IPS DF 4.7 (cell line): ENCODE measurements around the gene MCAM.

Experiments
- DNase-seq: peaks from one replicate; pipeline ENCODE4 v3.0.0-alpha.2; 2013; ENCODE audit warnings: low spot score; ENCODE audit errors: extremely low read depth

MCAM gene

GRCh38 chr11:119330237-119330636 is 13.3 kb upstream of the MCAM start:
- no peak for DNase-seq

GRCh38 chr11:119329320-119329719 is 12.4 kb upstream of the MCAM start:
- DNase-seq, result no peak

GRCh38 chr11:119324189-119324588 is 7.3 kb upstream of the MCAM start:
- DNase-seq, result no peak

- DNase-seq, result no peak
Observed at GRCh38 chr11:119323532-119324033, 6.7 kb upstream of the MCAM start.

- no peak for DNase-seq
Observed at GRCh38 chr11:119322921-119323531, 6.1 kb upstream of the MCAM start.

GRCh38 chr11:119322360-119322739 is 5.4 kb upstream of the MCAM start:
- DNase-seq, result no peak

GRCh38 chr11:119320776-119321524 is 4.0 kb upstream of the MCAM start:
- no peak for DNase-seq

- no peak for DNase-seq
Observed at GRCh38 chr11:119320240-119320775, 3.4 kb upstream of the MCAM start.

GRCh38 chr11:119319700-119320239 is 2.8 kb upstream of the MCAM start:
- no peak for DNase-seq

- no peak for DNase-seq
Observed at GRCh38 chr11:119319136-119319699, 2.3 kb upstream of the MCAM start.

- no peak for DNase-seq
Observed at GRCh38 chr11:119318240-119319135, 1.6 kb upstream of the MCAM start.

- DNase-seq, result no peak
Observed at GRCh38 chr11:119317592-119318239, 786 bp upstream of the MCAM start.

- DNase-seq, result no peak
Observed at GRCh38 chr11:119316016-119316728, 758 bp downstream of the MCAM start.

GRCh38 chr11:119315131-119316015 is 1.6 kb downstream of the MCAM start:
- DNase-seq, result no peak

GRCh38 chr11:119314726-119315125 is 2.2 kb downstream of the MCAM start:
- no peak for DNase-seq

GRCh38 chr11:119310682-119311052 is 6.3 kb downstream of the MCAM start:
- DNase-seq, result no peak

- DNase-seq, result no peak
Observed at GRCh38 chr11:119309953-119310681, 6.8 kb downstream of the MCAM start.

- DNase-seq, result no peak
Observed at GRCh38 chr11:119309411-119309810, 7.5 kb downstream of the MCAM start.
